ENCODE results near the gene TEKT4.
"Not testable (repeated sequence)": the region's sequence is repeated elsewhere in the genome, so short reads cannot be mapped to it uniquely, and the experiment has no call there.

Gene TEKT4

DNA sequence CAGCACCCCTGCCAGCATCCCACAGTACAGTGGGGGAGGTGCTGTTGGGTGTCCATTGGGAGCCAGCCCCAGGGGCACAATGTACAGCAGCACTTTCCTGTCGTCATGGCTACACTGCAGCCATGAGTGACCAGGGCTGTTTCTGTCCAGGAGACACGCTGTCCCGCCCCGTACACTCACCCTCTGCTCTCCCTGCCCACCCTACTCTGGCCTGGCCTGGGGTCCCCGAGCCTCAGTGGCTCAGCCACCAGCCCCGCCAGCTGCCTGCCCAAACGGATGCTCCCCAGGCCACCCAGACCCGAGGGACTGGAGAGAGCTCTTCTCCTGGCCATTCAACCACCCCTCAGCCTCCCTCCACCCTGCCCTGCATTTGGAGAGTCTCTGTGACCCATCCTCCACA is 9.3 kb downstream of the TEKT4 start:
- Mint-ChIP-seq H3K4me1 (no peaks in the 10 kb centered on the region), H3K4me3 (no peak overlapping the region), H3K27ac (ENCODE audit: low read depth) (no peak overlapping the region), H3K9me3 (peaks cover 6% of the 10 kb centered on the region), H3K27me3 (no peaks in the 10 kb centered on the region), H3K36me3 (ENCODE audit: insufficient read depth) (no peaks in the 10 kb centered on the region)
- DNase-seq (ENCODE audit: low spot score in 2 of 2) (no peak), ATAC-seq (replicated peaks; ENCODE audit: extremely low read depth, poor library complexity, severe bottlenecking) (no peak)

DNA sequence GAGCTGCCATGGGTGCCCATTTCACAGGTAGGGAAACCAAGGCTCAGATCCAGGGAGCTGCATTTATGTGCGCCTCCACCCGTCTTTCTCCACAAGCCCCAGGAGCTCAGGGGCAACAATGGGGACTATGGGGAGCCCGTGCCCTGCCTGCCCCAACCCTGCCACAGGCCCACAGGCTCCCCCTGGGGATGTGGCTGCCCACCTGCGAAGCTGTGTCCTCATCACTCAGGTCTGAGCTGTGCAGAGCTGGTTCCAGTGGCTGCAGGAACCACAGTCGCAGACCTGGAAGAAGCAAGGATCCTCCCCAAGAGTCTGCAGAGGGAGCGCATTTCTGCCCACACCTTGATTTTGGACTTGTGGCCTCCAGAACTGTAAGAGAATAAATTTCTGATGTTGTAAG is 9.8 kb downstream of the TEKT4 start:
- Mint-ChIP-seq H3K27me3 (no peaks in the 10 kb centered on the region), H3K4me3 (no peak overlapping the region), H3K4me1 (no peaks in the 10 kb centered on the region), H3K9me3 (peaks cover 6% of the 10 kb centered on the region), H3K27ac (ENCODE audit: low read depth) (no peak overlapping the region), H3K36me3 (ENCODE audit: insufficient read depth) (no peaks in the 10 kb centered on the region)
- DNase-seq (ENCODE audit: low spot score in 2 of 2) (no peak), ATAC-seq (replicated peaks; ENCODE audit: extremely low read depth, poor library complexity, severe bottlenecking) (no peak)

DNA sequence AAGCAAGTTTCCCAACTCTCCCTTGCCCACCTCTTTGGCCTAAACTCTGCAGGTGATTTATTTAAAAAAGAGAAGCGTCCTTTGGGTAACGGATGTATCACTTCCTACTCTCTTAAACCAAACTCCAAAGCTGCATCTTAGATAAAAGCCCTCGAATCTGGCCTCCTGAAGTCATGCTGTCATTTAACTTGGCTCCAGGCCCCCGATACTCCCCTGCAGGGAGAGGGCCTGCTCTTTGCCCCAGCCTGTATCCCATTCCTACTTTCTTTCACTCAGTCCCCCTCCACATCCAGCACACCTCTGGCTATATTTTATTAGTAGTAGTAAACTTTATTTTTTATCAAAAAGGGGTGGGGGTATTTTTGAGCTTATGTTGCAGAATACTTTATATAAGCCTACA is 19.0 kb downstream of the TEKT4 start:
- H3K4me1 Mint-ChIP-seq = no peaks in the 10 kb centered on the region
- ATAC-seq (replicated peaks; ENCODE audit: extremely low read depth, poor library complexity, severe bottlenecking) (no peak), DNase-seq (ENCODE audit: low spot score in 2 of 2) (no peak)
- H3K27ac Mint-ChIP-seq (ENCODE audit: low read depth) = no peak overlapping the region
- no peaks in the 10 kb centered on the region for H3K9me3 Mint-ChIP-seq
- H3K36me3 Mint-ChIP-seq (ENCODE audit: insufficient read depth) = peaks cover 3% of the 10 kb centered on the region
- H3K4me3 Mint-ChIP-seq = no peak overlapping the region
- H3K27me3 Mint-ChIP-seq = peaks cover 10% of the 10 kb centered on the region

DNA sequence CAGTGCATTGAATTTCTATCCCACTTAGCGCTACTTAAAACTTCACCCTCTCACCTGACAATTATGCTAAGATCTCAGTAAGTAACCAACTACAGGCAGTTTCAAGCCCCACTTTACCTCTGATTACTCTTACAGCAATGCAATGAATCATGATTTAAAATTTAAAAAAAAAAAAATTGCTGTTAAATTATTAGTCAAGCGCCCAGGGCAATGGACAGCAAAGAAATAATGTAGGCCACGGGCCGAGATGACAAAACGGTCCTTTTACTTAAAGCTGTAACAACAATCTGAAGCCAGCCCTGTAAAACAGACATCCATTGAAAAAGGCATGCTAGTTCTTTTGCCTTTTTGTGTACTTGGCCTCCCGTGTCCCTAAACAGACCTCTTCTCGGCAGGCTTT is 24.0 kb downstream of the TEKT4 start:
- H3K4me3 Mint-ChIP-seq; H3K27ac Mint-ChIP-seq (ENCODE audit: low read depth); ATAC-seq (replicated peaks; ENCODE audit: extremely low read depth, poor library complexity, severe bottlenecking); H3K9me3 Mint-ChIP-seq; H3K4me1 Mint-ChIP-seq; H3K36me3 Mint-ChIP-seq (ENCODE audit: insufficient read depth); DNase-seq (ENCODE audit: low spot score in 2 of 2): not testable (repeated sequence)
- peaks cover 10% of the 10 kb centered on the region for H3K27me3 Mint-ChIP-seq

DNA sequence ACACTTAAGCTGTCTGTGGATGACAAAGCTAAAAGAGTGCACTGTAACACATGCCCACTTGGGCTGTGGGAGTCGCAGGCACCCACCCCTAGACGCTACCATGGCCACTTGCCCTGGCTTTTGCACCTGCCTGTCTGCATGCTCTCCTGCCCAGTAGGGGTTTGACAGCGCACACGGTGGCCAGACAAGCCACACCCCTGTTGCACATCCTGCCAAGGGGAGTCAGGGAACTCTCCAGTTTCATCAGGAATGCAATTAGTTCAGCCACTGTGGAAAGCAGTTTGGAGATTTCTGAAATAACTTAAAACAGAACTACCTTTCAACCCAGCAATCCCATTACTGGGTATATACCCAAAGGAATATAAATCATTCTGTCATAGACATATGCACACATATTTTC is 35.7 kb downstream of the TEKT4 start:
- not testable (repeated sequence) for H3K4me3 Mint-ChIP-seq; H3K4me1 Mint-ChIP-seq; H3K9me3 Mint-ChIP-seq; ATAC-seq (replicated peaks; ENCODE audit: extremely low read depth, poor library complexity, severe bottlenecking); DNase-seq (ENCODE audit: low spot score in 2 of 2); H3K27ac Mint-ChIP-seq (ENCODE audit: low read depth); H3K36me3 Mint-ChIP-seq (ENCODE audit: insufficient read depth)
- H3K27me3 Mint-ChIP-seq = peaks cover 28% of the 10 kb centered on the region

DNA sequence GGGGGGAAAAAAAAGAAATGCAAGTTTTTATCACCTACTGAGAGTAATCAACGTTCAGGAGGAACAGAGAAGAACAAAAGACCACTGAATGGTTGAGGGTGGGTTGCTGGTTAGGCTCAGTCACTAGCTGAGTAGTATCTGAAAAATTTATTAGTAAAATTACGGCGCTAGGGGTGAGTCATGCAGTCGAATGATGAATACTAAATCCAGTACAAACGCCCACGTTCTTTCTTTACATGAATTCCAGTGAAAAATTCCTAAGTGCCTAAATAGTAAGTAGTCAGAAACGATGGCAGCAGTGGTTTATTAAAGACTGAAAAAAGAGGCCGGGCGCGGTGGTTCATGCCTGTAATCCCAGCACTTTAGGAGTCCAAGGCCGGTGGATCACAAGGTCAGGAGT is 52.0 kb downstream of the TEKT4 start:
- ATAC-seq (replicated peaks; ENCODE audit: extremely low read depth, poor library complexity, severe bottlenecking) (no peak), DNase-seq (ENCODE audit: low spot score in 2 of 2) (no peak)
- no peaks in the 10 kb centered on the region for H3K27me3 Mint-ChIP-seq
- H3K4me3 Mint-ChIP-seq = no peak overlapping the region
- no peaks in the 10 kb centered on the region for H3K4me1 Mint-ChIP-seq
- H3K36me3 Mint-ChIP-seq (ENCODE audit: insufficient read depth) = peaks cover 2% of the 10 kb centered on the region
- H3K9me3 Mint-ChIP-seq = no peaks in the 10 kb centered on the region
- H3K27ac Mint-ChIP-seq (ENCODE audit: low read depth) = no peak overlapping the region

DNA sequence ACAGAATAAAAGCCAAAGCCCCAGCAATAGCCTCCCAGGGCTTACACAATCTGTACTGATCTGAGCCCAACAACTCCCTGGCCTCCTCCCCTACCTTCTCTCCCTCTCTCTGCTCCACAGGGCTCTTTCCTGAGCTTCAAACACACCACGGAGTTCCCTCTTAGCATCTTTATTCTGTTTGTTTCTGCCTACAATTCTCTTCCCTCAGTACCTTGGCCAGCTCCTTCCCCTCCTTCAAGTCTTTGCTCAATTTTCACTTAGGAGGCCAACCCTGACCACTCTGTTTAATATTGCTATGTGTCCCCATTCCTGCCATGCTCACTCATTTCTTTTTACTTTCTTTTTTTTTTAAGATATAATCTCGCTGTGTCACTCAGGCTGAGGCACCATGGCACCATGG is 53.8 kb downstream of the TEKT4 start:
- H3K27me3 Mint-ChIP-seq; DNase-seq (ENCODE audit: low spot score in 2 of 2); H3K4me1 Mint-ChIP-seq; ATAC-seq (replicated peaks; ENCODE audit: extremely low read depth, poor library complexity, severe bottlenecking); H3K36me3 Mint-ChIP-seq (ENCODE audit: insufficient read depth); H3K4me3 Mint-ChIP-seq; H3K9me3 Mint-ChIP-seq; H3K27ac Mint-ChIP-seq (ENCODE audit: low read depth): not testable (repeated sequence)

Measured in central memory CD8-positive, alpha-beta T cell (primary cell).